ENCODE results near the gene ABCG5. TPM values are rescaled to one million over a fixed set of nuclear protein-coding genes. Genes with fewer than 3 reads are reported as not detected.

ABCG5 gene
- total RNA-seq (ENCODE audit: unreplicated experiment) = not detected
- long read RNA-seq = 0 reads

DNA sequence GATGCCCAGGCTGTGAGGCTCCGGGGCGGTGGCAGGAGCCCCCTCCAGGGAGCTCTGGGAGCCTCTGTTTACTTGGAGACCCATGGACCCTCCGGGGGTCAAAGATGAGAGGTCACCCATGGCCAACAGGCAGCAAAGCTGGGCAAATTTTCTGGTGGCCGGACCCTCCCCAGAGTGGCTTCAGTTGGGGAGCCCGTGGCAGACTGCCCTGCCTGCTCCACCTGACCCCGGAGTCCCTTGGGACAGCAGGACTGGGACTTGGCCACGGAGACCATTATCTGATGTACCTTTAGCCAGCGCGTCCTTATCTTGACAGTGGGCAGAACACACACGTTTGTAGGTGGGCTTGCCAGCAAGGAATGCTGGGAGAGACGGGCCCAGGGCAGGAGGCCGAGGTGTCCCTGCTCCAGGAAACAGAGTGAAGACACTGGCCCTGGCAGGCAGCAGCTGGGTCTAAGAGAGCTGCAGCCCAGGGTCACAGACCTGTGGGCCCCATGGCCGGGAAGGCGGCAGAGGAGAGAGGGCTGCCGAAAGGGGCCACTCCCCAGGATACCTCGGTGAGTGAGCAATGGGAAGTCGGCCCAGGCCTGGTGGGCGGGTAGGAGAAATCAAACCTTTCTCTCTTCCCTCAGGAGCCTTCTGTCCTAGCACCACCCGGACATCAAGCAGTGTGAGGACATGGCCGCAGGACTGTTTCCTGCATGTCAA lies at the start of gene ABCG5, which contains the start of gene ABCG8:
ABCG5 (minus strand) TSS at position 280 of the 708 bp plus-strand sequence; CDS start at position 120, 160 bp downstream.
ABCG8 (plus strand) TSS at position 412 of the 708 bp plus-strand sequence; CDS start at position 495, 83 bp downstream.
- H3K27ac Mint-ChIP-seq (ENCODE audit: unreplicated experiment) = no peak within 1 kb of the TSS
- H3K36me3 Mint-ChIP-seq (ENCODE audit: unreplicated experiment) = no peaks in the 10 kb centered on the region
- H3K4me3 Mint-ChIP-seq (ENCODE audit: unreplicated experiment) = no peak within 1 kb of the TSS
- no peak for DNase-seq
- TF ChIP-seq, protein P1, sequence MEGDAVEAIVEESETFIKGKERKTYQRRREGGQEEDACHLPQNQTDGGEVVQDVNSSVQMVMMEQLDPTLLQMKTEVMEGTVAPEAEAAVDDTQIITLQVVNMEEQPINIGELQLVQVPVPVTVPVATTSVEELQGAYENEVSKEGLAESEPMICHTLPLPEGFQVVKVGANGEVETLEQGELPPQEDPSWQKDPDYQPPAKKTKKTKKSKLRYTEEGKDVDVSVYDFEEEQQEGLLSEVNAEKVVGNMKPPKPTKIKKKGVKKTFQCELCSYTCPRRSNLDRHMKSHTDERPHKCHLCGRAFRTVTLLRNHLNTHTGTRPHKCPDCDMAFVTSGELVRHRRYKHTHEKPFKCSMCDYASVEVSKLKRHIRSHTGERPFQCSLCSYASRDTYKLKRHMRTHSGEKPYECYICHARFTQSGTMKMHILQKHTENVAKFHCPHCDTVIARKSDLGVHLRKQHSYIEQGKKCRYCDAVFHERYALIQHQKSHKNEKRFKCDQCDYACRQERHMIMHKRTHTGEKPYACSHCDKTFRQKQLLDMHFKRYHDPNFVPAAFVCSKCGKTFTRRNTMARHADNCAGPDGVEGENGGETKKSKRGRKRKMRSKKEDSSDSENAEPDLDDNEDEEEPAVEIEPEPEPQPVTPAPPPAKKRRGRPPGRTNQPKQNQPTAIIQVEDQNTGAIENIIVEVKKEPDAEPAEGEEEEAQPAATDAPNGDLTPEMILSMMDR (IDR thresholded peaks at IDR 0.05; ENCODE audit: partially characterized antibody, unreplicated experiment) = no peak
- no peaks in the 10 kb centered on the region for H3K4me1 Mint-ChIP-seq (ENCODE audit: low read depth, unreplicated experiment)
- H3K9me3 Mint-ChIP-seq (ENCODE audit: unreplicated experiment) = no peaks in the 10 kb centered on the region
- no peaks in the 10 kb centered on the region for H3K27me3 Mint-ChIP-seq (ENCODE audit: unreplicated experiment)

DNA sequence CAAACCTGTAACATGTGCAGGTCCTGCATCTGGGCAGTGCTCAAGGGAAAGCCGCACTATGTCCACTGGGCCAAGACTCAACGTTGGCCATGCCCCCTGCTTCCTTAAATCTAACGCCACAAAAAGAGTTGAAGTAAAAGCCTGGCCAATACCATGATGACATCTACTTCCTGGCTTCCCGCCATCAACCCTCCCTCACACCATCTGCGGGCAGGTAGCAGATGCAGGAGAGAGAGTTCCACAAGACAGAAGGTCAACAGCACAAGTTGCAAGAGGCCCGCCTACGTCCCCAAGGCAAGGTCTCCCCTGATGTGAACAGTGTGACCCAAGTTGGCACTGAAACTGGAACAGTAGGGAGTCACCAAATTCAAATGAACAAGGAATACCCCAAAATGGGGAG lies 48.5 kb upstream of the ABCG5 start:
- TF ChIP-seq, protein P1 (IDR thresholded peaks at IDR 0.05; ENCODE audit: partially characterized antibody, unreplicated experiment) = no peak
- H3K4me3 Mint-ChIP-seq (ENCODE audit: unreplicated experiment) = no peak overlapping the region
- H3K9me3 Mint-ChIP-seq (ENCODE audit: unreplicated experiment) = no peaks in the 10 kb centered on the region
- H3K4me1 Mint-ChIP-seq (ENCODE audit: low read depth, unreplicated experiment) = peaks cover 20% of the 10 kb centered on the region
- no peaks in the 10 kb centered on the region for H3K27me3 Mint-ChIP-seq (ENCODE audit: unreplicated experiment)
- no peak overlapping the region for H3K27ac Mint-ChIP-seq (ENCODE audit: unreplicated experiment)
- DNase-seq = no peak
- H3K36me3 Mint-ChIP-seq (ENCODE audit: unreplicated experiment) = peaks cover under 1% of the 10 kb centered on the region

DNA sequence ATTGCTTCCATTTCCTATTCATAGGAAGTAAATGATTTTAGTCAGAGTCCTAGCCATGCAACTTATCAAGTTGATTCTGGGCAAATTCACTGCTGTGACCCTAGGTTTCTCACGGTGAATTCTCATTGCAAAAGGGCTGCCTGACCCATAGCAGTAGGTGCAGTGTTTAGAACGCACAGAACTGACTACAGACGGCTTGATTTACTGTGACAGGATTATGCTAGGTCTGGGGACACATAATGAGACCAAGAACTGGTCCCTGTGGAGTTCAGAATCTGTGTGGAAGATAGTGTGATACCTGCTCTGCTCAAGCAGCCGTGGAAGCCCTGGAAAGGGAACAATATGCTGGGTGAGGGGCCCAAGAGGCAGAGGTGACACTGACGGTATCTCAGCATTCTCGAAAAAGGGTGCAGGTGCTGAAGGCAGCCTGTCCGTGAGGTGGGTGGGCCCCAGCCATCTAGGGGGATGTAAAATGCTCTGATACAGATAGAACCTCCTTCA lies 46.5 kb upstream of the ABCG5 start:
- H3K36me3 Mint-ChIP-seq (ENCODE audit: unreplicated experiment) = no peaks in the 10 kb centered on the region
- DNase-seq = no peak
- H3K4me1 Mint-ChIP-seq (ENCODE audit: low read depth, unreplicated experiment) = peaks cover 26% of the 10 kb centered on the region
- H3K27me3 Mint-ChIP-seq (ENCODE audit: unreplicated experiment) = no peaks in the 10 kb centered on the region
- no peaks in the 10 kb centered on the region for H3K9me3 Mint-ChIP-seq (ENCODE audit: unreplicated experiment)
- TF ChIP-seq, protein P1 (IDR thresholded peaks at IDR 0.05; ENCODE audit: partially characterized antibody, unreplicated experiment) = no peak
- H3K27ac Mint-ChIP-seq (ENCODE audit: unreplicated experiment) = peak overlapping the region; percentile 33
- H3K4me3 Mint-ChIP-seq (ENCODE audit: unreplicated experiment) = no peak overlapping the region

DNA sequence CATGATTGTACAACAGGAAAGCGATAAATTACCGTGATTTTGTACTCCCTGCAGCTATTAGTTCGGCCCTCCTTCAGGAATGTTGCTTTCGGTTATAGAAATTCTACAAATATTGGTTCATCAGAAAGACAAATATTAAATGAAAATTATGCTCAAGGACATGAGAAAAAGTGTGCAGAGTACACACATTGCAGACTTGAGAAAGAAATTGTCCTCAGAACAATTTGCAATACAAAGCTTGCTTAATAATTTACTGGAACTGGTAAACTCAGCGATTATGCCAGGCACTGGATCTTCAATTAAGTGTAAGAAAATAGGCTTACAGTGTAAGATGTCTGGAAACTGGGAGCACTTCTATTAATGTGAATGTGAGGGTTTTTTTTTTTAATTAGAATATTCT lies 46.0 kb upstream of the ABCG5 start:
- Mint-ChIP-seq H3K4me1 (ENCODE audit: low read depth, unreplicated experiment) (peaks cover 26% of the 10 kb centered on the region), H3K36me3 (ENCODE audit: unreplicated experiment) (no peaks in the 10 kb centered on the region), H3K27me3 (ENCODE audit: unreplicated experiment) (no peaks in the 10 kb centered on the region), H3K4me3 (ENCODE audit: unreplicated experiment) (no peak overlapping the region), H3K27ac (ENCODE audit: unreplicated experiment) (no peak overlapping the region), H3K9me3 (ENCODE audit: unreplicated experiment) (no peaks in the 10 kb centered on the region)
- TF ChIP-seq, protein P1 (IDR thresholded peaks at IDR 0.05; ENCODE audit: partially characterized antibody, unreplicated experiment) = no peak
- no peak for DNase-seq

DNA sequence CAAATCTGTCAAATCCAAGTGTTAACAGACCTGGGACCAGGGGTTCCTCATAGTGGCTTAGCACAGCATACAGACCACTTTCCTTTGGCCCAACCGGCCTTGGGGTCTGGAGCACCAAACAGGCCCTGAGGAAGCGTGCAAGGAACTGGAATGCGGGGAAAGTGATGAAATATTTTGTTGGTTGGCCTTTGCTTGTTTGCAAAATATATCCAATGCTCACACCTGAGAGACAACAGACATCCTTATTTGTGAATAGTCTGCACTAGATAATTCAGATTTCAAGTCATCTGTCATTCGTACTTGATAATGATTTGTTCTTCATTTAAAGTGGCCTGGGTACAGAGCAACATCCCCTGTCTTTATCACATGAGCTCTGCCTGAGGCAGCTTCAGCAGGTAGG lies 43.7 kb upstream of the ABCG5 start:
- Mint-ChIP-seq H3K36me3 (ENCODE audit: unreplicated experiment) (no peaks in the 10 kb centered on the region), H3K9me3 (ENCODE audit: unreplicated experiment) (no peaks in the 10 kb centered on the region), H3K4me1 (ENCODE audit: low read depth, unreplicated experiment) (peaks cover 27% of the 10 kb centered on the region), H3K27ac (ENCODE audit: unreplicated experiment) (peak overlapping the region; percentile 24), H3K4me3 (ENCODE audit: unreplicated experiment) (no peak overlapping the region), H3K27me3 (ENCODE audit: unreplicated experiment) (no peaks in the 10 kb centered on the region)
- TF ChIP-seq, protein P1 (IDR thresholded peaks at IDR 0.05; ENCODE audit: partially characterized antibody, unreplicated experiment) = no peak
- no peak for DNase-seq

Data from glutamatergic neuron (in vitro differentiated cells).